Endothelial cell (in vitro differentiated cells): ENCODE results near the gene ADO. TPM values are rescaled to one million over a fixed set of nuclear protein-coding genes. Genes with fewer than 3 reads are reported as not detected.

Experiments
- DNase-seq: peaks from one replicate; pipeline ENCODE4 v3.0.0; 2021; ENCODE audit warnings: low spot score
- H3K27ac Mint-ChIP-seq: one replicate; pipeline ENCODE4 v1.8.0; 2021; ENCODE audit warnings: mixed read lengths, inconsistent platforms; ENCODE audit not compliant: unreplicated experiment
- H3K27me3 Mint-ChIP-seq: one replicate; pipeline ENCODE4 v1.8.0; 2021; ENCODE audit warnings: mild to moderate bottlenecking, moderate library complexity, mixed read lengths, inconsistent platforms; ENCODE audit not compliant: unreplicated experiment
- H3K36me3 Mint-ChIP-seq: one replicate; pipeline ENCODE4 v1.8.0; 2021; ENCODE audit warnings: mild to moderate bottlenecking, low read depth, mixed read lengths, inconsistent platforms; ENCODE audit not compliant: unreplicated experiment
- H3K4me1 Mint-ChIP-seq: one replicate; pipeline ENCODE4 v1.8.0; 2021; ENCODE audit warnings: mild to moderate bottlenecking, mixed read lengths, inconsistent platforms; ENCODE audit not compliant: unreplicated experiment
- H3K4me3 Mint-ChIP-seq: one replicate; pipeline ENCODE4 v1.8.0; 2021; ENCODE audit warnings: mild to moderate bottlenecking, mixed read lengths, inconsistent platforms; ENCODE audit not compliant: unreplicated experiment
- H3K9me3 Mint-ChIP-seq: one replicate; pipeline ENCODE4 v1.8.0; 2021; ENCODE audit warnings: mixed read lengths, inconsistent platforms; ENCODE audit not compliant: unreplicated experiment
- CTCF ChIP-seq: fragments of 200-600 bp; sonication (generic); IDR thresholded peaks from one replicate; pipeline ENCODE4 v1.5.0; 2021; ENCODE audit warnings: antibody characterized with exemption; ENCODE audit not compliant: unreplicated experiment
- total RNA-seq: library from RNA; stranded (reverse); fragmentation: NEBNext Ultra II Directional; extraction: Animal tissue kit (Norgen Biotek cat#: 25700); gene quantifications from one replicate; pipeline ENCODE4 v1.2.1, GENCODE V29; 2021; ENCODE audit not compliant: unreplicated experiment

Gene ADO
- total RNA-seq, 1 donor from 2014 or later: 25.7 TPM

- DNase-seq: no peak
- no peak overlapping the region for H3K4me3 Mint-ChIP-seq
- TF ChIP-seq CTCF: no peak
- no peak overlapping the region for H3K27ac Mint-ChIP-seq
- no peaks in the 10 kb centered on the region for H3K4me1 Mint-ChIP-seq
- H3K27me3 Mint-ChIP-seq: no peaks in the 10 kb centered on the region
- H3K9me3 Mint-ChIP-seq: no peaks in the 10 kb centered on the region
- H3K36me3 Mint-ChIP-seq: no peaks in the 10 kb centered on the region
These were observed 35.1 kb downstream of the ADO start for GRCh38 chr10:62839590-62839989.

- no peaks in the 10 kb centered on the region for H3K4me1 Mint-ChIP-seq
These were observed 38.5 kb downstream of the ADO start for GRCh38 chr10:62842983-62843382.

GRCh38 chr10:62843600-62843999 lies 39.1 kb downstream of the ADO start:
- no peak overlapping the region for H3K4me3 Mint-ChIP-seq
- no peaks in the 10 kb centered on the region for H3K9me3 Mint-ChIP-seq
- no peak for TF ChIP-seq CTCF
- H3K36me3 Mint-ChIP-seq: no peaks in the 10 kb centered on the region
- peaks cover 2% of the 10 kb centered on the region for H3K27me3 Mint-ChIP-seq
- DNase-seq: no peak
- no peaks in the 10 kb centered on the region for H3K4me1 Mint-ChIP-seq
- no peak overlapping the region for H3K27ac Mint-ChIP-seq

More at GRCh38 chr10:62842983-62843382, 38.5 kb downstream of the ADO start:
- Mint-ChIP-seq H3K9me3 (no peaks in the 10 kb centered on the region), H3K27ac (no peak overlapping the region), H3K4me3 (no peak overlapping the region), H3K27me3 (peaks cover 2% of the 10 kb centered on the region), H3K36me3 (no peaks in the 10 kb centered on the region)
- no peak for TF ChIP-seq CTCF
- no peak for DNase-seq

- no peaks in the 10 kb centered on the region for H3K36me3 Mint-ChIP-seq
- no peak for DNase-seq
- no peaks in the 10 kb centered on the region for H3K4me1 Mint-ChIP-seq
- no peak overlapping the region for H3K27ac Mint-ChIP-seq
- H3K9me3 Mint-ChIP-seq: no peaks in the 10 kb centered on the region
- no peak overlapping the region for H3K4me3 Mint-ChIP-seq
- TF ChIP-seq CTCF: no peak
- peaks cover 2% of the 10 kb centered on the region for H3K27me3 Mint-ChIP-seq
These were observed 39.9 kb downstream of the ADO start for GRCh38 chr10:62844280-62845011.

GRCh38 chr10:62847433-62847832 lies 42.9 kb downstream of the ADO start:
- no peaks in the 10 kb centered on the region for H3K36me3 Mint-ChIP-seq
- no peak overlapping the region for H3K27ac Mint-ChIP-seq
- no peaks in the 10 kb centered on the region for H3K9me3 Mint-ChIP-seq
- peaks cover 4% of the 10 kb centered on the region for H3K27me3 Mint-ChIP-seq
- H3K4me3 Mint-ChIP-seq: no peak overlapping the region
- no peak for TF ChIP-seq CTCF
- no peak for DNase-seq
- H3K4me1 Mint-ChIP-seq: peaks cover 12% of the 10 kb centered on the region
